Nephron progenitor cell (in vitro differentiated cells): ENCODE data around the gene DSCAM.

Experiments used
- DNase-seq: peaks from one replicate; pipeline ENCODE4 v3.0.0; 2021
- H3K27ac Mint-ChIP-seq: 2 replicates; pipeline ENCODE4 v1.8.0; 2021; ENCODE audit warnings: mild to moderate bottlenecking, moderate library complexity, mixed read lengths
- H3K27me3 Mint-ChIP-seq: 2 replicates; pipeline ENCODE4 v1.8.0; 2021; ENCODE audit warnings: mild to moderate bottlenecking, low read depth, mixed read lengths; ENCODE audit not compliant: poor library complexity
- H3K36me3 Mint-ChIP-seq: 2 replicates; pipeline ENCODE4 v1.8.0; 2021; ENCODE audit warnings: low read depth, mixed read lengths
- H3K4me1 Mint-ChIP-seq: 2 replicates; pipeline ENCODE4 v1.8.0; 2021; ENCODE audit warnings: mixed read lengths
- H3K4me3 Mint-ChIP-seq: 2 replicates; pipeline ENCODE4 v1.8.0; 2021; ENCODE audit warnings: mild to moderate bottlenecking, moderate library complexity, mixed read lengths
- H3K9me3 Mint-ChIP-seq: 2 replicates; pipeline ENCODE4 v1.8.0; 2021; ENCODE audit warnings: mild to moderate bottlenecking, moderate library complexity, mixed read lengths
- CTCF ChIP-seq: fragments of 200-600 bp; sonication (generic); IDR thresholded peaks from 2 replicates; pipeline ENCODE4 v1.5.0; 2021; ENCODE audit warnings: antibody characterized with exemption

DSCAM gene

DNA sequence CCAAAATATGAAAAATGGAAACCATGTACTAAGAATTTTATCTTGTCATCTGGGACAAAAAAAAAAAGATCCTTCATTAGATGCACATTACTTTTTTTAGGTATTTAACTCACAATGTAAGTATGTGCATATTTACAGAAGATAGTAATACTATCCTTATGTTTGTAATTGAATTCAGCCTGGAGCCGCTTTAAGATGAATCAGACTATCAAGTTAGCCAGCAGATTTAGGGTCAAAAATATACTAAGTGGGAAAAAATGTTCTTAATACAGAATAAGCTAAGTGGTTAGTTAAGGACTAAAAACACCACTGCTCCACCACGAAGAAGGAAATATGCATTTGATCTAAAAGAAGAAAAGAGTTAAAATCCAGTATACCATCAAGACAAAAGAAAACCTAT, 49.1 kb downstream of the DSCAM start:
- Mint-ChIP-seq H3K9me3 (peaks cover 46% of the 10 kb centered on the region), H3K27me3 (peaks cover 5% of the 10 kb centered on the region), H3K36me3 (peaks cover 4% of the 10 kb centered on the region), H3K4me3 (no peak overlapping the region), H3K4me1 (peaks cover 18% of the 10 kb centered on the region), H3K27ac (no peak overlapping the region)
- no peak for TF ChIP-seq CTCF
- no peak for DNase-seq

DNA sequence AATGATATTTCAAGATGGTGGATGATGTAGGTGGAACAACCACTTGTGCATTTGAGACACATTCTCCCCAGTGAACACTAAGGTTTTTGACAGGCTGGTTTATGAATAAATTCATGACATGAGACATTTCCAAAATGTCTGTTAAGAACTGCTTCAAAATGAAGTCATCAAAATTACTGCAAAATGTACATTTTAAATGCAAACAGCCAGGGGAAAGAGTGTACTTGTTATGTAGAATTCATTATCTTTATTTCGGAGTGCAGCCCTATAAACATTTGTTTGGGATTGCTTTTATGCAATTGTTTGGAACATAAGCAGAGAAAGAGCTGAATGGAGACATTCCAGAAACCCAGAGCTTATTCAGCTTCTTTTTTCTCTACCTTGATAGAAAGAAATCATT, 49.5 kb downstream of the DSCAM start:
- no peak overlapping the region for H3K4me3 Mint-ChIP-seq
- H3K36me3 Mint-ChIP-seq = peaks cover 4% of the 10 kb centered on the region
- H3K4me1 Mint-ChIP-seq = peaks cover 23% of the 10 kb centered on the region
- H3K27me3 Mint-ChIP-seq = peaks cover 5% of the 10 kb centered on the region
- peaks cover 44% of the 10 kb centered on the region for H3K9me3 Mint-ChIP-seq
- no peak for TF ChIP-seq CTCF
- H3K27ac Mint-ChIP-seq = no peak overlapping the region
- DNase-seq = no peak

- no peak for TF ChIP-seq CTCF
- no peak overlapping the region for H3K4me3 Mint-ChIP-seq
- no peak for DNase-seq
- H3K27me3 Mint-ChIP-seq = peaks cover 5% of the 10 kb centered on the region
- H3K36me3 Mint-ChIP-seq = peaks cover 4% of the 10 kb centered on the region
- peaks cover 40% of the 10 kb centered on the region for H3K9me3 Mint-ChIP-seq
- H3K27ac Mint-ChIP-seq = no peak overlapping the region
- peaks cover 25% of the 10 kb centered on the region for H3K4me1 Mint-ChIP-seq
These were observed 50.5 kb downstream of the DSCAM start for GRCh38 chr21:40796464-40796863.

- no peak for TF ChIP-seq CTCF
- peaks cover 5% of the 10 kb centered on the region for H3K27me3 Mint-ChIP-seq
- H3K36me3 Mint-ChIP-seq = no peaks in the 10 kb centered on the region
- peak overlapping the region; percentile 72 for H3K27ac Mint-ChIP-seq
- H3K9me3 Mint-ChIP-seq = peaks cover 28% of the 10 kb centered on the region
- no peak overlapping the region for H3K4me3 Mint-ChIP-seq
- no peak for DNase-seq
- peaks cover 29% of the 10 kb centered on the region for H3K4me1 Mint-ChIP-seq
These were observed 51.6 kb downstream of the DSCAM start for GRCh38 chr21:40795313-40795712.

DNA sequence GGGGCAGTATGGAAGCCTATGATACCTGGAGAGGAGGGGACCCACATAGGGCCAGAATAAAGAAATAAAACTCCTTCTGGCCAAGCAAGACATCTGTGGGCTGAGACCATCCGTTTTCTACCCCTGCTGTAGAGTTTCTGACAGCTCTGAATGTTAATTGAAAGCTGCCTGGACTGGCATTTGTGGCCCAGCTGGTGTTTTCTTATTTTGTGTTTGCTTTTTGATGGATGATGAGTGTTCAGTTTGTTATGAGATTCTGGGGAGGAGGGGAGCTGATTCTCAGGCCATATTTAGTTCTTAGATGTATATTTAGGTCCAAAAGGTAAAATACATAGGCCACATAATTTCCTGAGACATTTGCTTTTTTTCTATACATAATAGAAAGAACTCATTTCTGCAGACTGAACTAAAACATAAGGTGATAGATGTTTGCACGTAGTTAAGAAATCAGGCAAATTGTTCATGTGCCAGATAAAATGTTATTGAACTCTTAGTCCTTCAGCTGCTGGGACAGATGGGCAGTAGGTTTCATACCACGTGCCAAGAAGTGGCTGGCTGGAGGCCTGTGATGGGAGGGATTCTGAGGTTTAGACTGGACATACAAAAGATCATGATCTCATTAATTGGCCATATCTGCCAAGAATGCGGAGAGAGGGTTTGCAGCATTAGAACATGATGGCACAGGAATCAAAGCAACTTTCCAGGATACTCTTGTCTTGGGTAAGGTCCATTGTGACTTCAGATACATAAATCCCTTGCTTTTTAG, 54.1 kb downstream of the DSCAM start:
- H3K27me3 Mint-ChIP-seq = no peaks in the 10 kb centered on the region
- DNase-seq = no peak
- peaks cover 31% of the 10 kb centered on the region for H3K4me1 Mint-ChIP-seq
- no peak for TF ChIP-seq CTCF
- no peak overlapping the region for H3K27ac Mint-ChIP-seq
- H3K36me3 Mint-ChIP-seq = no peaks in the 10 kb centered on the region
- peaks cover 7% of the 10 kb centered on the region for H3K9me3 Mint-ChIP-seq
- no peak overlapping the region for H3K4me3 Mint-ChIP-seq

GRCh38 chr21:40788635-40789034, 58.3 kb downstream of the DSCAM start:
- H3K9me3 Mint-ChIP-seq = no peaks in the 10 kb centered on the region
- peaks cover 15% of the 10 kb centered on the region for H3K4me1 Mint-ChIP-seq
- H3K27me3 Mint-ChIP-seq = peaks cover 6% of the 10 kb centered on the region
- DNase-seq = no peak
- no peak overlapping the region for H3K4me3 Mint-ChIP-seq
- H3K27ac Mint-ChIP-seq = no peak overlapping the region
- no peaks in the 10 kb centered on the region for H3K36me3 Mint-ChIP-seq
- no peak for TF ChIP-seq CTCF
